A549 treated with GW870086 at 1 μM for 4 hours (cell line): ENCODE measurements around the gene PRPH2. TPM values are rescaled to one million over a fixed set of nuclear protein-coding genes. Genes with fewer than 3 reads are reported as not detected.

Experiments used
- total RNA-seq: library from RNA; stranded (reverse); fragments of 200-300 nt; extraction: Qiagen RNA extraction; gene quantifications from 5 replicates; pipeline ENCODE4 v1.2.3, GENCODE V29; 2022; ENCODE audit warnings: low read depth

The PRPH2 gene
- total RNA-seq: not detected in 5 replicates

GRCh38 chr6:42722497-42722896 lies at the start of gene PRPH2:
Gene PRPH2, minus strand, starts transcription at chr6:42722597. Its CDS starts 263 bp downstream, at chr6:42722334.

GRCh38 chr6:42745640-42746462 lies 23.5 kb upstream of the PRPH2 start, which contains the start of gene TBCC:
Gene TBCC, minus strand, starts transcription at chr6:42746103. Its CDS starts 30 bp downstream, at chr6:42746073.

Other genes with a start within 250 kb of the PRPH2 start
- 5.6 to 7.3 TPM (median 6.7 TPM) in 5 replicates for gene UBR2, start 158.6 kb downstream of the PRPH2 start, total RNA-seq
- 15.1 to 16.6 TPM (median 15.8 TPM) in 5 replicates for gene TBCC, start 23.5 kb upstream of the PRPH2 start, total RNA-seq
- gene BICRAL, start 59.5 kb upstream of the PRPH2 start, total RNA-seq: 2.2 to 3.1 TPM (median 2.9 TPM) in 5 replicates
- gene RPL7L1, start 157.0 kb upstream of the PRPH2 start, total RNA-seq: 65.0 to 86.6 TPM (median 65.7 TPM) in 5 replicates
- gene PTCRA, start 193.5 kb upstream of the PRPH2 start, total RNA-seq: not detected in 5 replicates
- 35.0 to 44.6 TPM (median 40.6 TPM) in 5 replicates for gene CNPY3, start 206.9 kb upstream of the PRPH2 start, total RNA-seq
- 0.19 to 0.32 TPM in 2 of 5 replicates, not detected in the others for gene GNMT, start 238.2 kb upstream of the PRPH2 start, total RNA-seq